Measurements from ENCODE around the gene EPS15. TPM values are rescaled to one million over a fixed set of nuclear protein-coding genes. Genes with fewer than 3 reads are reported as not detected.
A peak's percentile ranks its signal among the peaks of the same experiment; 100 is the strongest.
"Not testable (repeated sequence)": the region's sequence is repeated elsewhere in the genome, so short reads cannot be mapped to it uniquely, and the experiment has no call there.

The EPS15 gene
- total and polyA plus RNA-seq, 8 donors: 45.6 to 79.0 (median 54.9) TPM

DNA sequence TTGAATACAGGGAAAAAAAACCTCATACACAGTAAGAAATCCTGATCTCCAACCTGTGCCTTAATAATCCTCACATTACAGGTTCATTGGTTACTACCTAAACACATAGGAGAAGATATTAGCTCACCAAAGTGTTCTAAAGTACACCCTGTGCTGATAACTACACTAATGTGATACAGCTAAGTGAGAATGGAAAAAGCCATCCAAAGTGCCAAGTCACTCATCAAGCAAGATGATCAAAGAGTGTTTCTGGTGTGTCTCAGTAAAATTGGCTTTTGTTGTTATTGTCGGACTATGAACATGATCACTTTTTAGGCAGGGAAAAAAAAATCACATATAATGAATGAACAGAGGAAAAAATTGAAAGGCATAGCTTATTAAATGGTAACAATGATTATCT lies 31.4 kb downstream of the EPS15 start:
- Histone ChIP-seq H3K4me1 (peaks cover 5 to 21% of the 10 kb centered on the region in 2 donors), H3K9me3 (no peaks in the 10 kb centered on the region), H3K27ac (no peak overlapping the region), H3K36me3 (no peaks in the 10 kb centered on the region), H3K27me3 (no peaks in the 10 kb centered on the region), H3K4me3 (no peak overlapping the region)
- ATAC-seq (no peak), DNase-seq (no peak)
- TF ChIP-seq CTCF (IDR thresholded peaks at IDR 0.05): no peak
- intact Hi-C loops (cut with DNase I): no loop called here

- no peaks in the 10 kb centered on the region for H3K9me3 ChIP-seq
- ATAC-seq: peak; percentile 57
- H3K27me3 ChIP-seq: no peaks in the 10 kb centered on the region
- DNase-seq: no peak
- peaks cover 5% of the 10 kb centered on the region in 2 donors for H3K4me1 ChIP-seq
- no peak overlapping the region for H3K4me3 ChIP-seq
- peaks cover 0 to 13% of the 10 kb centered on the region in 2 donors for H3K36me3 ChIP-seq
- no peak overlapping the region for H3K27ac ChIP-seq
- intact Hi-C loops (cut with DNase I): no loop called here
- no peak for TF ChIP-seq CTCF (IDR thresholded peaks at IDR 0.05)
These were observed 34.5 kb downstream of the EPS15 start for GRCh38 chr1:51484591-51484990.

DNA sequence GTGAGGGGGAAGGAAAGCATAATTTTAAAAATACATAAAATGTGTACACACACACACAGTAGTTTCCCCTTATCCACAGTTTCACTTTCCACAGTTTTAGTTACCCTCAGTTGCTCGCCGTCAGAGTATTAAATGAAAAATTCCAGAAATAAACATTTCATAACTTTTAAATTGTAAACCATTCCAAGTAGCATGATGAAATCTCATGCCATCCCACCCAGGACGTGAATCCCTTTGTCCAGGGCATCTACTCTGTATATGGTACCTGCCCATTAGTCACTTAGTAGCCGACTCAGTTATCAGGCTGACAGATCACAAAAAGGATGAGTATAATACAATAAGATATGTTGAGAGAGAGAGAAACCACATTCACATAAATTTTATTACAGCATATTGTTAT lies 36.2 kb downstream of the EPS15 start:
- ATAC-seq (no peak), DNase-seq (no peak)
- intact Hi-C loops (cut with DNase I): no loop called here
- TF ChIP-seq CTCF (IDR thresholded peaks at IDR 0.05): no peak
- Histone ChIP-seq H3K4me3 (no peak overlapping the region), H3K9me3 (no peaks in the 10 kb centered on the region), H3K36me3 (peaks cover 0 to 21% of the 10 kb centered on the region in 2 donors), H3K27ac (peak overlapping the region in 1 of 2 donors; percentile 3), H3K4me1 (peaks cover 0 to 5% of the 10 kb centered on the region in 2 donors), H3K27me3 (no peaks in the 10 kb centered on the region)

GRCh38 chr1:51474832-51475620 lies 44.0 kb downstream of the EPS15 start:
- ATAC-seq; H3K27me3 ChIP-seq; intact Hi-C loops (cut with DNase I); H3K9me3 ChIP-seq; H3K27ac ChIP-seq; DNase-seq; H3K4me3 ChIP-seq: not testable (repeated sequence)
- Histone ChIP-seq H3K36me3 (peaks cover 0 to 23% of the 10 kb centered on the region in 2 donors), H3K4me1 (peaks cover 14 to 28% of the 10 kb centered on the region in 2 donors)

DNA sequence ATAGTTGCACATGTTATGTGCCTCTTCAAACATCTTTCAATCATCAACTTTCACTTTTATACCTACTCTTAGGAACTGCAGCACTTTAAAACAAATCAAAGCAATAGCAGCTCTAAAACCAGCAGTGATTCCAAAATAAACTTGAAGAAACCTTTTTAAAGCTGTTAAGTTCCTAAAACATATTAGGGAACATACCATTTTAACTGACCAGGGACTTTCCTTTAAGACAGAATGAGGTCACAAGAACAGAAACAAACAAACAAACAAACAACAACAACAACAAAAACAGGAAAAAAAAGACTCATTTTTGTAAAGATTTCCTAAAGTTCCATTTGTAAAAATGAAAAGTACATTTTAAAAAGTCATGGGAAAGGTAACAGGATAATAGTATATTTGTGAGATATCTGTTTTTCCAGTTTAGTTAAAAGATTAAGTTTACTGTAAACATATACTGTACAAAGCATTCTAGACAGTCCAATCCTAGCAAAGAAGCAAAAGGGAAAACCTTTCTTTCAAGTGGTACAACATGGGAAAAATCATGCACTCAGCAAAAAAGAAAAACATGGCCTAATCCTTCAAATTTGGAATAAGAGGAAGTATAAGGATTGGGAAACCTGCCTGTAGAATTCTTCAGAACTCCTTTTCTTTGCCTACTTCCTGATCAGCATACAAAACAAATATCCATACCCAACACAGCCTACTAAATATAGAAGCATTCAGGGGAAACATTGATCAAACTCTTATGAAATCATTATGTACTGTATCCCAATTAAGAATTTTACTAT lies 45.5 kb downstream of the EPS15 start:
- Histone ChIP-seq H3K36me3 (peaks cover 0 to 25% of the 10 kb centered on the region in 2 donors), H3K27ac (peak overlapping the region; percentile 22 to 66), H3K27me3 (no peaks in the 10 kb centered on the region), H3K4me3 (no peak overlapping the region), H3K4me1 (peaks cover 14 to 28% of the 10 kb centered on the region in 2 donors), H3K9me3 (no peaks in the 10 kb centered on the region)
- peak; percentile 54 for ATAC-seq
- TF ChIP-seq CTCF (IDR thresholded peaks at IDR 0.05): no peak
- no peak for DNase-seq
- intact Hi-C loops (cut with DNase I): no loop called here

Data from left lung (tissue), 10 donors.